Epithelial cell of esophagus (primary cell): ENCODE measurements around the gene NRG2.

Source experiments
- DNase-seq: peaks from one replicate; pipeline ENCODE4 v3.0.0; 2010; ENCODE audit warnings: low read depth
- H3K4me3 ChIP-seq: 2 replicates; pipeline ENCODE4 v1.5.1; 2011; ENCODE audit warnings: mild to moderate bottlenecking, low read length, control low read depth
- TF ChIP-seq, protein P1 (sequence below): IDR thresholded peaks from 2 replicates; pipeline ENCODE4 v1.5.1; 2011; ENCODE audit warnings: low read depth, mild to moderate bottlenecking, low read length, control low read depth, inconsistent platforms; ENCODE audit not compliant: insufficient read depth; ENCODE audit errors: missing control alignments

Gene NRG2

DNA sequence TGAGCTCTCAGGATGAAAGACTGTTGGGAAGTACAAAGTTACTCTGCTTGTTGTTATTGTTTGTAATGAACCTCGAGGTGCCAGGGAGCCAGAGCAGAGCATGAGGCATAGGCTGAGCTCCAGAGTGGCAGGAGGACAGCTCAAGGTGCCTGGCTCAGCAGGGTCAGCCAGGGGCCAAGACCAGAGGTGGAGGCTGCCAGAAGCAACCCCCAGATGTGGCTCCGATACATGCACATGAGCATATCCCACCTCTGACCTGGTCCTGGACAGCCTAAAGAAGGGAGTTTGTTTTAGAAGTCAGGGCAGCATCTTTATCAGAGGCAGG, 141.9 kb downstream of the NRG2 start:
- no peak for DNase-seq
- TF ChIP-seq, protein P1, sequence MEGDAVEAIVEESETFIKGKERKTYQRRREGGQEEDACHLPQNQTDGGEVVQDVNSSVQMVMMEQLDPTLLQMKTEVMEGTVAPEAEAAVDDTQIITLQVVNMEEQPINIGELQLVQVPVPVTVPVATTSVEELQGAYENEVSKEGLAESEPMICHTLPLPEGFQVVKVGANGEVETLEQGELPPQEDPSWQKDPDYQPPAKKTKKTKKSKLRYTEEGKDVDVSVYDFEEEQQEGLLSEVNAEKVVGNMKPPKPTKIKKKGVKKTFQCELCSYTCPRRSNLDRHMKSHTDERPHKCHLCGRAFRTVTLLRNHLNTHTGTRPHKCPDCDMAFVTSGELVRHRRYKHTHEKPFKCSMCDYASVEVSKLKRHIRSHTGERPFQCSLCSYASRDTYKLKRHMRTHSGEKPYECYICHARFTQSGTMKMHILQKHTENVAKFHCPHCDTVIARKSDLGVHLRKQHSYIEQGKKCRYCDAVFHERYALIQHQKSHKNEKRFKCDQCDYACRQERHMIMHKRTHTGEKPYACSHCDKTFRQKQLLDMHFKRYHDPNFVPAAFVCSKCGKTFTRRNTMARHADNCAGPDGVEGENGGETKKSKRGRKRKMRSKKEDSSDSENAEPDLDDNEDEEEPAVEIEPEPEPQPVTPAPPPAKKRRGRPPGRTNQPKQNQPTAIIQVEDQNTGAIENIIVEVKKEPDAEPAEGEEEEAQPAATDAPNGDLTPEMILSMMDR: no peak
- H3K4me3 ChIP-seq: no peak overlapping the region

DNA sequence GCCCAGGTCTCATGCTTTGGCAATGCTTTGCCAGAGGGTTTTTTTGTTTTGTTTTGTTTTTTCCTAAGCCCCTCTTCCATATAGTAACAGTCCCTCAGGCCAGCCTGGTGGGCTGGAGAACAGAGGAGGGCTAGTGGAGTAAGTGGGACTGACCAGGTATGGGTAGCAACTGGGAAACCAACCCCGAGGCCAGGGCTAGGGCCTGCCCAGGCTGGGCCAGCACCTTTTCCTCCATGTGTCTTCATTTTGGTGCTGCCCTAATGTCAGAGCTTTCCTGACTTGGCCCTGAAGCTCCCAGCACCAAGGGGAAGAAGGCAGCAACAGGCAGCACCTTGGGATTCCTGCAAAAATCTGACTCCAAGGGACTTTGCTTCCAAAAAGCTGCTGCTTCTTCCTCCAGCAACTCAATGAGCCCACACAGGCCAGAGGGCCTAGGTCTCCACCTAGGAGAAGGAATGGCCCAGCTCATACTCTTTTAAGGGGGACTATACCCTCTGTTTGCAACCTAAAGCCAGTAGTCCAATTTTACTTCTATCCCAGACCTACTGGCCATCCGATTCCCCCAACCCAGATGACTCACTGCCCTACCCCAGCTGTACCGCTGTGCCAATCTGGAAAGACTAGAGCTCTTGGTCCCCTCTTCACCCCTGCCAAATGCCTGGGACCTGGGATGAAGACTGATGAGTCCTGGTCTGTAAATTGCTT, 142.4 kb downstream of the NRG2 start:
- TF ChIP-seq, protein P1: no peak
- DNase-seq: no peak
- no peak overlapping the region for H3K4me3 ChIP-seq

DNA sequence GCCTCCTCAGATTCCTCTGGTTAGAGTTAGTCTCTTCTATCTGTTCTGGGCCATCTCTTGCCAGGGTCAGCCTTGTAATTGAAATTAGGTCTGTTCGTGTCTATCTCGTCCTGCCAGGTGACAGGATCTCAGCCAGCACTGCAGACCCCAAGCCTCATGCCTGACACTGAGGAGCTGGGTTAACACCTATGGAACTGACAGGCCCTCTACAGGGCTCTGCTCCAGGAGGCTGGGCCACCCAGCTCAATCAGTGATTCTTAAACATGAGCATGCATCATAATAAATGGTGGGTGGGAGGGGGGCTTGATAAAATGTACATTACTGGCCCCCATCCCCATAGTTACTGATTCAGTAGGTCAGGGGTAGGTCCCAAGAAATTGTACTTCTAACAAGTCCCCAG, 144.1 kb downstream of the NRG2 start:
- DNase-seq: no peak
- TF ChIP-seq, protein P1: no peak
- no peak overlapping the region for H3K4me3 ChIP-seq

- TF ChIP-seq, protein P1: no peak
- no peak for DNase-seq
- H3K4me3 ChIP-seq: no peak overlapping the region
Observed at GRCh38 chr5:139897982-139898381, 145.1 kb downstream of the NRG2 start.

GRCh38 chr5:139897342-139897741, 145.8 kb downstream of the NRG2 start:
- TF ChIP-seq, protein P1: no peak
- DNase-seq: no peak
- H3K4me3 ChIP-seq: no peak overlapping the region

- DNase-seq: no peak
- TF ChIP-seq, protein P1: no peak
- no peak overlapping the region for H3K4me3 ChIP-seq
Observed at GRCh38 chr5:139896718-139897117, 146.4 kb downstream of the NRG2 start.

DNA sequence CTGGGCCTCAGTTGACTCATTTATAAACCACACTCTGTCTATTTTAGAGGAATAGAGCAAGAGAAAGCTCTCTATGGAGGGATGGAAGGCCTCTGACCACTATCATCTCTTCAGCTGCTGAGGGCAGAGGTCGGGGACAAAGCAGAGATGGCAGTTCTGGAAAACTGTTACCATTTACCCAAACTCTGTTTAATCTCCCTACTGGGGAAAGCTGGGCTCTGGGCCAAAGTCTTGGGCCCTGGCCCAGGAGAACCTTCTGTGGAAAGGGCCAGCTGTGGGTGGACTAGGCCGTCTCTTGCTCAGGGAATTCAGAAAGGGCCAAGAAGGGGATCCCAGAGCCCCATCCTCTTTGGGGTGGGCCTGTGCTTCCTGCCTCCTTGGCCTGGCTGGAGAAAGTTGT, 147.5 kb downstream of the NRG2 start:
- no peak for DNase-seq
- TF ChIP-seq, protein P1: no peak
- no peak overlapping the region for H3K4me3 ChIP-seq
